GM12878 (cell line): ENCODE data around the gene KRTAP10-7. TPM values are rescaled to one million over a fixed set of nuclear protein-coding genes. Genes with fewer than 3 reads are reported as not detected.
"Not testable (repeated sequence)": the region's sequence is repeated elsewhere in the genome, so short reads cannot be mapped to it uniquely, and the experiment has no call there.

Experiments
- ATAC-seq: fragments of 200-7000 bp; cut with Tn5 transposase; 3 replicates; pipeline ENCODE4 v1.9.1; 2020; ENCODE audit warnings: mild to moderate bottlenecking, moderate library complexity
- BruUV-seq: library from RNA; stranded (reverse); fragments of 400-500 nt; replicated peaks from 2 replicates; lab custom pipeline; 2021; lab: Mats Ljungman, UMichigan
- CTCF ChIA-PET: fragments of 300-600 bp; sonication (Branson Sonifier 250); formaldehyde crosslinking; extraction: SDS; loops from one replicate; lab custom pipeline; 2021; ENCODE audit warnings: inconsistent platforms; lab: Yijun Ruan, JAX
- POLR2A ChIA-PET: fragments of 350-600 bp; formaldehyde crosslinking; extraction: SDS; loops from one replicate; lab custom pipeline; 2021; ENCODE audit warnings: inconsistent platforms; lab: Charles Lee
- RAD21 ChIA-PET: fragments of 300-600 bp; sonication (Branson Sonifier 250); formaldehyde crosslinking; loops from one replicate; lab custom pipeline; 2023; ENCODE audit warnings: antibody characterized with exemption; ENCODE audit not compliant: unreplicated experiment; lab: Charles Lee
- SMC1A ChIA-PET: fragments of 300-600 bp; sonication (Branson Sonifier 250); formaldehyde crosslinking; loops from one replicate; lab custom pipeline; 2023; ENCODE audit not compliant: unreplicated experiment, uncharacterized antibody; lab: Charles Lee
- DNase-seq: peaks from one replicate; pipeline ENCODE4 v3.0.0-alpha.2; 2011; ENCODE audit warnings: low read depth, low spot score
- FAIRE-seq: peaks from 3 replicates; lab custom pipeline; 2011; peaks lifted over from hg19 to GRCh38; lab: Jason Lieb, UNC
- H2AFZ ChIP-seq: 2 replicates; pipeline ENCODE4 v1.6.0; 2011; ENCODE audit warnings: low read depth, low read length, control low read depth; ENCODE audit not compliant: control insufficient read depth
- H3K27ac ChIP-seq: 2 replicates; pipeline ENCODE4 v1.5.1; 2011; ENCODE audit warnings: control low read depth; ENCODE audit not compliant: control insufficient read depth, insufficient read depth
- H3K27me3 ChIP-seq, 2 experiments: replicated peaks in 1 of 2; 2 replicates each; pipeline versions ENCODE4 v1.6.0 to v1.6.1; 2011; ENCODE audit warnings: low read length in 1 of 2; ENCODE audit not compliant: control insufficient read depth in 2 of 2, insufficient read depth in 2 of 2
- H3K36me3 ChIP-seq, 2 experiments: 2 replicates each; pipeline ENCODE4 v1.5.1; 2011; ENCODE audit warnings: low read length in 1 of 2; ENCODE audit not compliant: control insufficient read depth in 2 of 2, insufficient read depth in 2 of 2
- H3K4me1 ChIP-seq: 2 replicates; pipeline ENCODE4 v1.6.1; 2011; ENCODE audit warnings: mild to moderate bottlenecking, low read length, moderate library complexity, mixed read lengths; ENCODE audit not compliant: control insufficient read depth, insufficient read depth
- H3K4me2 ChIP-seq: 2 replicates; pipeline ENCODE4 v1.6.0; 2011; ENCODE audit warnings: control low read depth; ENCODE audit not compliant: control insufficient read depth, insufficient read depth
- H3K4me3 ChIP-seq: fragments of 200-600 bp; sonication (generic); 2 replicates; pipeline ENCODE4 v1.5.1; 2016
- H3K79me2 ChIP-seq: 2 replicates; pipeline ENCODE4 v1.6.0; 2011; ENCODE audit warnings: low read length; ENCODE audit not compliant: control insufficient read depth, insufficient read depth
- H3K9ac ChIP-seq: 2 replicates; pipeline ENCODE4 v1.8.0; 2011; ENCODE audit warnings: low read length, control low read depth, mixed read lengths; ENCODE audit not compliant: control insufficient read depth, insufficient read depth
- H3K9me3 ChIP-seq: replicated peaks from 3 replicates; pipeline ENCODE4 v1.5.1; 2011; ENCODE audit warnings: mild to moderate bottlenecking, low read length; ENCODE audit not compliant: control insufficient read depth, insufficient read depth
- H4K20me1 ChIP-seq: 2 replicates; pipeline ENCODE4 v1.6.0; 2011; ENCODE audit not compliant: control insufficient read depth, insufficient read depth
- HDAC6 ChIP-seq: fragments of 200-600 bp; sonication (generic); IDR thresholded peaks from one replicate; pipeline ENCODE4 v1.8.0; 2017; ENCODE audit warnings: antibody characterized with exemption; ENCODE audit not compliant: unreplicated experiment
- HDGF ChIP-seq: fragments of 450-650 bp; IDR thresholded peaks from 2 replicates; pipeline ENCODE4 v1.6.1; 2016; ENCODE audit warnings: antibody characterized with exemption
- MTA2 ChIP-seq: fragments of 450-650 bp; IDR thresholded peaks from 2 replicates; pipeline ENCODE4 v1.6.1; 2016; ENCODE audit warnings: low read depth, mild to moderate bottlenecking, moderate library complexity
- NFYA ChIP-seq: IDR thresholded peaks from 2 replicates; pipeline ENCODE4 v1.6.1; 2011; ENCODE audit warnings: low read depth, mild to moderate bottlenecking, low read length, improper control_type of control experiment, borderline replicate concordance
- RUNX3 ChIP-seq: IDR thresholded peaks from 2 replicates; pipeline ENCODE4 v1.6.1; 2012; ENCODE audit warnings: low read length, inconsistent platforms
- YY1 ChIP-seq: IDR thresholded peaks from 2 replicates; pipeline ENCODE4 v1.6.1; 2011; ENCODE audit warnings: low read depth, mild to moderate bottlenecking, low read length
- WGBS: methylation state at CpG from one replicate; pipeline ENCODE4 v1.1.6; 2016; ENCODE audit warnings: low lambda C conversion rate; ENCODE audit not compliant: insufficient replicate concordance, insufficient coverage; ENCODE audit errors: missing lambda C conversion rate; 5-methylcytosine and 5-hydroxymethylcytosine counted together
- in situ Hi-C: fragments of 300-500 bp; cut with MboI; formaldehyde crosslinking; loops from 9 replicates; pipeline ENCODE4 v1.14.3; 2018; ENCODE audit warnings: mixed read lengths
- intact Hi-C: fragments of 100-400 bp; cut with micrococcal nuclease; formaldehyde crosslinking; loops from one replicate; pipeline ENCODE4 v1.14.2; 2022; ENCODE audit not compliant: unreplicated experiment
- polyA plus RNA-seq, 11 experiments: library from polyadenylated mRNA; depleted of rRNA in 4 of 11; unstranded in 6 of 11; stranded (reverse) in 5 of 11; fragments of >200 nt; fragmentation: Nextera tagmentation in 4 of 11; fragmentation: Illumina TruSeq in 1 of 11; extraction: Ambion mirVana in 4 of 11; extraction: Trizol in 1 of 11; gene quantifications; 1 replicate in 1 of 11; 2 replicates in 10 of 11; pipeline versions ENCODE4 v1.2.1 to v1.2.3, GENCODE V29; 2011 to 2016; ENCODE audit warnings: inconsistent platforms in 2 of 11, missing spikeins in 2 of 11, low read depth in 1 of 11
- total RNA-seq, 4 experiments: library from RNA; depleted of rRNA in 3 of 4; stranded (reverse); fragments of >200 nt in 3 of 4; fragmentation: Illumina TruSeq in 1 of 4; extraction: Trizol in 1 of 4; gene quantifications; 2 replicates each; pipeline versions ENCODE4 v1.2.1 to v1.2.3, GENCODE V29; 2013 to 2021
- TF ChIP-seq, protein P1 (sequence below): fragments of 450-650 bp; IDR thresholded peaks from 2 replicates; pipeline ENCODE4 v1.6.1; 2016; ENCODE audit warnings: mild to moderate bottlenecking, moderate library complexity, borderline replicate concordance

KRTAP10-7 gene
- total and polyA plus RNA-seq, 10 of the 15 experiments (the other 5 are each of a cell fraction or from before 2014, with no cell fraction given): not detected

DNA sequence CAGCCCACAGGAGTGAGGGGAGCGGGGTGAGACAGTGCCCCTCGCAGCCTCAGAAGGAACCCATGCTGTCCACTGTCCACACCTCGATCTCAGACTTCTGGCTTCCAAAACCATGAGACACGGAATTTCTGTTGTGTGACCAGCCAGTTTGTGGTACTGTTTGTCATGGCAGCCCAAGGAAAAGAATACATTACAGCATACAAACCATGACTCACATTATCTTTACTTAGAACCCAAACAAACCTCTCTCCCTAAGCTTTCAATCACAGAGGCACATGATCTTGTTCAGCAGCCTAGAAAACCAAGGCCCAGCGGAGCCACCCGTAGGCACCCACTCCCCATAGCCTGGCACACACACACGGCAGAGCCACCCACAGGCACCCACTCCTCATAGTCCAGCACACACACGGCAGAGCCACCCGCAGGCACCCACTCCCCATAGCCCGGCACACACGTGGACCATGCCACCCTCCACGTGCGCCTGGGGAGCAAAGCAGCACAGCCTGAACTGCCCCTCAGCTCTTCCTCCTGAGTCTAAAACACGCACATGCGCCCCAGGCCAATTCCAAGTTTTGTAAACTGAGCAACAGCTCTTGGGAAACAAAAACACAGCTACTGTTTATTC is 27.3 kb upstream of the KRTAP10-7 start:
- no peak overlapping the region for H3K4me3 ChIP-seq
- no peak overlapping the region for H3K4me2 ChIP-seq
- H3K4me1 ChIP-seq: no peaks in the 10 kb centered on the region
- SMC1A ChIA-PET: no interaction called here
- in situ Hi-C loops (no loop called here), intact Hi-C loops (no loop called here)
- DNase-seq (no peak), FAIRE-seq (no peak), ATAC-seq (no peak)
- POLR2A ChIA-PET: no interaction called here
- H3K27me3 ChIP-seq: no peaks in the 10 kb centered on the region
- H4K20me1 ChIP-seq: no peaks in the 10 kb centered on the region
- RAD21 ChIA-PET: no interaction called here
- no peak overlapping the region for H2AFZ ChIP-seq
- WGBS: 37% methylated on average over 15 of the region's 15 CpGs
- no peak for TF ChIP-seq HDGF
- no peak for TF ChIP-seq NFYA
- TF ChIP-seq RUNX3: no peak
- no peak for TF ChIP-seq YY1
- no peak for TF ChIP-seq MTA2
- TF ChIP-seq, protein P1, sequence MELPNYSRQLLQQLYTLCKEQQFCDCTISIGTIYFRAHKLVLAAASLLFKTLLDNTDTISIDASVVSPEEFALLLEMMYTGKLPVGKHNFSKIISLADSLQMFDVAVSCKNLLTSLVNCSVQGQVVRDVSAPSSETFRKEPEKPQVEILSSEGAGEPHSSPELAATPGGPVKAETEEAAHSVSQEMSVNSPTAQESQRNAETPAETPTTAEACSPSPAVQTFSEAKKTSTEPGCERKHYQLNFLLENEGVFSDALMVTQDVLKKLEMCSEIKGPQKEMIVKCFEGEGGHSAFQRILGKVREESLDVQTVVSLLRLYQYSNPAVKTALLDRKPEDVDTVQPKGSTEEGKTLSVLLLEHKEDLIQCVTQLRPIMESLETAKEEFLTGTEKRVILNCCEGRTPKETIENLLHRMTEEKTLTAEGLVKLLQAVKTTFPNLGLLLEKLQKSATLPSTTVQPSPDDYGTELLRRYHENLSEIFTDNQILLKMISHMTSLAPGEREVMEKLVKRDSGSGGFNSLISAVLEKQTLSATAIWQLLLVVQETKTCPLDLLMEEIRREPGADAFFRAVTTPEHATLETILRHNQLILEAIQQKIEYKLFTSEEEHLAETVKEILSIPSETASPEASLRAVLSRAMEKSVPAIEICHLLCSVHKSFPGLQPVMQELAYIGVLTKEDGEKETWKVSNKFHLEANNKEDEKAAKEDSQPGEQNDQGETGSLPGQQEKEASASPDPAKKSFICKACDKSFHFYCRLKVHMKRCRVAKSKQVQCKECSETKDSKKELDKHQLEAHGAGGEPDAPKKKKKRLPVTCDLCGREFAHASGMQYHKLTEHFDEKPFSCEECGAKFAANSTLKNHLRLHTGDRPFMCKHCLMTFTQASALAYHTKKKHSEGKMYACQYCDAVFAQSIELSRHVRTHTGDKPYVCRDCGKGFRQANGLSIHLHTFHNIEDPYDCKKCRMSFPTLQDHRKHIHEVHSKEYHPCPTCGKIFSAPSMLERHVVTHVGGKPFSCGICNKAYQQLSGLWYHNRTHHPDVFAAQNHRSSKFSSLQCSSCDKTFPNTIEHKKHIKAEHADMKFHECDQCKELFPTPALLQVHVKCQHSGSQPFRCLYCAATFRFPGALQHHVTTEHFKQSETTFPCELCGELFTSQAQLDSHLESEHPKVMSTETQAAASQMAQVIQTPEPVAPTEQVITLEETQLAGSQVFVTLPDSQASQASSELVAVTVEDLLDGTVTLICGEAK: no peak
- TF ChIP-seq HDAC6: no peak
- no peak overlapping the region for H3K9ac ChIP-seq
- no peaks in the 10 kb centered on the region for H3K36me3 ChIP-seq
- H3K9me3 ChIP-seq: peaks cover 1% of the 10 kb centered on the region; the same call in 2 of the 3 replicates
- no peak overlapping the region for H3K27ac ChIP-seq
- CTCF ChIA-PET: no interaction called here
- no peaks in the 10 kb centered on the region for H3K79me2 ChIP-seq
- BruUV-seq: no TSS peak

DNA sequence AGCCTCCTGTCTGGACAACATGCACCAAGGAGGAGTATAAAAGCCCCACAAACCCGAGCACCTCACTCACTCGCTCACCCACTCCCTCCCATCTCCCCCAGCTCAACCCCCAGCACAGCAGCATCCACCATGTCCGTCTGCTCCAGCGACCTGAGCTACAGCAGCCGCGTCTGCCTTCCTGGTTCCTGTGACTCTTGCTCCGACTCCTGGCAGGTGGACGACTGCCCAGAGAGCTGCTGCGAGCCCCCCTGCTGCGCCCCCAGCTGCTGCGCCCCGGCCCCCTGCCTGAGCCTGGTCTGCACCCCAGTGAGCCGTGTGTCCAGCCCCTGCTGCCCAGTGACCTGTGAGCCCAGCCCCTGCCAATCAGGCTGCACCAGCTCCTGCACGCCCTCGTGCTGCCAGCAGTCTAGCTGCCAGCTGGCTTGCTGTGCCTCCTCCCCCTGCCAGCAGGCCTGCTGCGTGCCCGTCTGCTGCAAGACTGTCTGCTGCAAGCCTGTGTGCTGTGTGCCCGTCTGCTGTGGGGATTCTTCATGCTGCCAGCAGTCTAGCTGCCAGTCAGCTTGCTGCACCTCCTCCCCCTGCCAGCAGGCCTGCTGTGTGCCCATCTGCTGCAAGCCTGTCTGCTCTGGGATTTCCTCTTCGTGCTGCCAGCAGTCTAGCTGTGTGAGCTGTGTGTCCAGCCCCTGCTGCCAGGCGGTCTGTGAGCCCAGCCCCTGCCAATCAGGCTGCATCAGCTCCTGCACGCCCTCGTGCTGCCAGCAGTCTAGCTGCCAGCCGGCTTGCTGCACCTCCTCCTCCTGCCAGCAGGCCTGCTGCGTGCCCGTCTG is 26.6 kb upstream of the KRTAP10-7 start, which contains the start of gene KRTAP10-4:
TSS of gene KRTAP10-4 (plus strand) at position 100 of the 827 bp plus-strand sequence. CDS start at position 130, 30 bp downstream.
- in situ Hi-C loops, H4K20me1 ChIP-seq, RAD21 ChIA-PET, H3K9me3 ChIP-seq, H3K4me2 ChIP-seq, H2AFZ ChIP-seq, H3K4me1 ChIP-seq, H3K27me3 ChIP-seq, intact Hi-C loops, H3K27ac ChIP-seq, H3K4me3 ChIP-seq, BruUV-seq, H3K9ac ChIP-seq, CTCF ChIA-PET, POLR2A ChIA-PET, FAIRE-seq, SMC1A ChIA-PET, DNase-seq, H3K36me3 ChIP-seq, ATAC-seq, H3K79me2 ChIP-seq: not testable (repeated sequence)
- 24% methylated on average over 20 of the region's 25 CpGs for WGBS
